HG03571 (cell line): ENCODE results near the gene ERLEC1.
"Not testable (repeated sequence)": the region's sequence is repeated elsewhere in the genome, so short reads cannot be mapped to it uniquely, and the experiment has no call there.

Source experiments
- ATAC-seq: cut with Tn5 transposase; IDR thresholded peaks from one replicate; pipeline ENCODE4 v1.9.1; 2021; ENCODE audit not compliant: unreplicated experiment

ERLEC1 gene

GRCh38 chr2:53780056-53780455 lies 6.8 kb upstream of the ERLEC1 start:
- no peak for ATAC-seq

- ATAC-seq = no peak
Measured at GRCh38 chr2:53782676-53783075, 4.2 kb upstream of the ERLEC1 start.

GRCh38 chr2:53784436-53784835 lies 2.4 kb upstream of the ERLEC1 start:
- no peak for ATAC-seq

- no peak for ATAC-seq
Measured at GRCh38 chr2:53785366-53785765, 1.5 kb upstream of the ERLEC1 start.

GRCh38 chr2:53786352-53786704 lies 516 bp upstream of the ERLEC1 start:
- ATAC-seq = peak; percentile 6

- peak; percentile 8 for ATAC-seq
Measured at GRCh38 chr2:53787614-53788289, 908 bp downstream of the ERLEC1 start.

DNA sequence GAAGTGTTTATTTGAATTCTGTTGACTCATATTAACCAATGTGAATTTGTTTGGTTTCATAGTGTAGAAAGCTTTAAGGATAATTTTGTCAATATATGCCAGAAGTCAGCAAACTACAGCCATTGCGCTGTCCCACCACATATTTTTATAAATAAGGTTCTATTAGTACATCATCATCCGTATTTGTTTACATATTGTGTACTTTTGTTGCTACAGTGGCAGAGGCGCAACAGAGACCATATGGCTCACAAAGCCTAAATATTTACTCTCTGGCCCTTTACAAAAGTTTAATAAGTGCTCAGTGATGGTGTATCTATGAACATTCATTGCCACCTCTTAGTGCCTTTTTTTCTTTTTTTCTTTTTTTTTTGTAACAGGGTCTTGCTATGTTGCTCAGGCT lies 6.4 kb downstream of the ERLEC1 start:
- no peak for ATAC-seq

GRCh38 chr2:53793821-53794220 lies 7.0 kb downstream of the ERLEC1 start:
- no peak for ATAC-seq

DNA sequence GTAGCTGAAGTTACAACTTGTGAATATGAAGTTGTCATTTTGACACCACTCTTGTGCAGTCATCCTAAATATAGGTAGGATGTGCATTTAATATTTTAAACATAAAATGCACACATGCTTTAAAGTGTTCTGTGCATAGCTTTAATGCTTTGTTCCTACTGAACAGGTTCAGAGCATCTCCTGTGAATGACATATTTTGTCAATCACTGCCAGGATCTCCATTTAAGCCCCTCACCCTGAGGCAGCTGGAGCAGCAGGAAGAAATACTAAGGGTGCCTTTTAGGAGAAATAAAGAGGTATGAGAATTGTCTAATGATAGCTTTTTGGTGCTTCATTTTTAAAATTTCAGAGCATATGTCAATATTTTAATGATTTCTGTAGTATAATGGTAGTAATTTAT lies 14.7 kb downstream of the ERLEC1 start:
- ATAC-seq = no peak

- no peak for ATAC-seq
Measured at GRCh38 chr2:53802617-53803151, 15.8 kb downstream of the ERLEC1 start.

- no peak for ATAC-seq
Measured at GRCh38 chr2:53811601-53812000, 24.8 kb downstream of the ERLEC1 start.

DNA sequence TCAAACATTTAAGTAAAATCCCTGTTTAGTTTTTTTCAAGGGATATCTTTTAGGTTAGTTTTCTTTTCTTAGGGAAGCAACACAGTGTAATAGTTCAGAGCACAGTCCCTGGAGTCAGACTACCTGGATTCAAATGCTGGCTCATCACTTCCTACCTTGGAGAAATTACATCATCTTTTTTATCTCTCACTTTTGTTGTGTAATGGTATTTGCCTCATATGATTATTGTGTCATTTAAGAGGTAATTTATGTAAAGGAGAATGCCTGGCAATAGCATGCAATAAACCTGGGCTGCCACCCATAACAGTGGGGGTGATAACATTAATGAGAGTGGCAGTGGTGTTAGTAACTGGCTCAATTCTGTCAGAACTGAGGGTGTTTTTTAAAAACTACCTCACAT lies 26.3 kb downstream of the ERLEC1 start:
- no peak for ATAC-seq

- no peak for ATAC-seq
Measured at GRCh38 chr2:53818854-53819435, 32.1 kb downstream of the ERLEC1 start.

- no peak for ATAC-seq
Measured at GRCh38 chr2:53819634-53820033, 32.8 kb downstream of the ERLEC1 start.

- ATAC-seq = no peak
Measured at GRCh38 chr2:53820048-53820447, 33.2 kb downstream of the ERLEC1 start.

DNA sequence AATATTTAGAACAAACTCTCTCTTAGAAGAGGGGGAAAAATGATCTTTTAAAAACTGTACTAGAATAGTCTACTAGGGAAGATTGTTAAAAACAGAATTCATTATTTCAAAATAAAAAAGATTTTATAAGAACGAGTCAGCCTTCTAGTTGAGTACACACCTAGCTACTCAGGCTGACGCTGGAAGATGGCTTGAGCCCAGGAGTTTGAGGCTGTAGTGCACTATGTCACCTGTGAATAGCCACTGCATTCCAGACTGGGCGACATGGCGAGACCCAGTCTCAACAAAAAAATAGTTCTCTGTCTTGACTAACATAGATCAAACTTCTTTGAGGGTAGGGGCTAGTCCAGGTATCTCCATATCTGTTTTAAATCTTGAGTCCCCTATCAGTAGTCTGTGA lies 33.9 kb downstream of the ERLEC1 start:
- no peak for ATAC-seq

- ATAC-seq = no peak
Measured at GRCh38 chr2:53821810-53822209, 35.0 kb downstream of the ERLEC1 start.

GRCh38 chr2:53823639-53824038 lies 36.8 kb downstream of the ERLEC1 start:
- not testable (repeated sequence) for ATAC-seq

GRCh38 chr2:53826030-53826410 lies 39.2 kb downstream of the ERLEC1 start:
- ATAC-seq = no peak

GRCh38 chr2:53826587-53827397 lies 39.9 kb downstream of the ERLEC1 start:
- no peak for ATAC-seq

DNA sequence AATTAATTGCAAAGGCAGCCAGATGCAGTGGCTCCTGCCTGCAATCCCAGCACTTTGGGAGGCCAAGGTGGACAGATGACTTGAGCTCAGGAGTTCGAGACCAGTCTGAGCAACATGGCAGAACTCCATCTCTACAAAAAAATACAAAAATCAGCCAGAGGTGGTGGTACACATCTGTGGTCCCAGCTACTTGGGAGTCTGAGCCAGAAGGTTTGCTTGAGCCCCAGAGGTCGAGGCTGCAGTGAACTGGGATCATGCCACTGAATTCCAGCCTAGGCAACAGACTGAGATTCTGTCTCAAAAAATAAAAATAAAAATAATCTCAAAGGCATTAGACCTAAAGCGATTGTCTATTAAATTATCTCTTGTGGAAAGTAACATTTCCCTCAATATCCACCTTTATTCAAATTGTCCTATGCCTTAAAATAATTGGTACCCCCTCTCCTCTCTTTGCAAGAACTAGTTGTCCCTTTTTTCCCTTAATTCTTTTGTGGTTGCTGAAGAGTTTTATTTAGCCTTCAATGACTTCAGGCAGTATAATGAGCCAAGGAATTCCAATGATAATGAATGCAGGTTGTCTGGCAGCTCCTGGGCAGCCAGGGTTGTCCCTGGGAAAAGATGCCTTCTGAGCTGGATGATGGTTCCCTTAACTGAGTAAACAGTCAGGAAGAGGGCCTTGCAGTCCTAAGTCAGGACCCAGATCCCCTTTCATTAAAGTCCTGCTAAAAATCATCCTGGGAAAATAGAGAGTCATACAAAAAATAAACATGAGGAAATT lies 40.7 kb downstream of the ERLEC1 start:
- no peak for ATAC-seq
